ENCODE data around the gene AGO4.
"Not testable (repeated sequence)": the region's sequence is repeated elsewhere in the genome, so short reads cannot be mapped to it uniquely, and the experiment has no call there.

AGO4 gene

DNA sequence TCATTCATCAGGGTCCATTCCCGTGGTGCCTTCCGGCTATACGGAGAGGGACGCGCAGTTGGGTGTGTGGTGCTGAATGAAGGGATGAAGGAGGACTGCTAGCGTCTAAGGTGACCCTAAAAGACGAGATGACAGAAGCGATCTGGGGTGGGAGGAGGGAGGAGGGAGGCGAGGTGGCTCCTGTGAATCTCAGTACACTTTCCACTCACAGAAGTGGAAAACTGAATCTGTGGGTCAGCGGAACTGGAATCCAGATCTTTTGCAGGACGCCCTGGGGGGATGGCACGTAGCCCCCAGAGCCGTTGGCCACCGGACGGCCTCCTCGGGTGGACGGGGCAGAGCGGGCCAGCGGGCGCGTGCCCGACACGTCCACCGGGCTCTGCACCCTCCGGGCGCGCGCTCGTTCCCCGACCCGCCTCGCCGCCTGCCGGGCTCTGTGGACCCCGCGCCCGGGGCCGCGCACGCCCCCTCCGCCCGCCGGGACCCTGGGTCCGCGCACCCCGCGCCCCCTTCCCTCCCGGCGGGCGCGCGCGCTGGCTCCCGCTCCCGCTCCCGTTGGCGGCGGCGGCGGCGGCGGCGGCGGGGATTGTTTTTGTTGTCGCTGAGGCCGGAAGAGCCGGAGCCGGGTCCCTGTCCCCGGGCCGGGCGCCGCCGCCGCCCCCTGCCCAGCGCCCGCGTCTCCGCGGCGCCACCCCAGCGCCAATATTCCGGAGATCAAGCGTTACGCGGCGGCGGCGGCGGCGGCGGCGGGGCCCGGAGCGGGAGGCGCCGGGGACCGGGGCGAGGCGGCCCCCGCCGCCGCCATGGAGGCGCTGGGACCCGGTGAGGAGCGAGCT lies at the start of gene AGO4:
AGO4 (plus strand) TSS at position 403 of the 836 bp plus-strand sequence; CDS start at position 804, 401 bp downstream.
- Histone ChIP-seq H3K4me3 (ENCODE audit: low read depth in 1 of 2, low read length in 2 of 2) (peak within 1 kb of the TSS; percentile 83 to 84), H3K27ac (ENCODE audit: low read depth, low read length) (peak within 1 kb of the TSS; percentile 64), H3K4me1 (ENCODE audit: control insufficient read depth in 1 of 2, insufficient read depth in 2 of 2, low read length in 2 of 2) (peaks cover 19 to 24% of the 10 kb centered on the region in 2 donors), H3K9me3 (ENCODE audit: control insufficient read depth in 1 of 2, low read length in 2 of 2) (no peaks in the 10 kb centered on the region), H3K27me3 (ENCODE audit: control insufficient read depth in 1 of 2, insufficient read depth in 2 of 2, low read length in 2 of 2) (no peaks in the 10 kb centered on the region), H3K9ac (ENCODE audit: low read depth in 1 of 2, low read length in 2 of 2) (peak within 1 kb of the TSS; percentile 66 to 85), H3K36me3 (ENCODE audit: control insufficient read depth in 1 of 2, insufficient read depth in 2 of 2, low read length in 2 of 2) (no peaks in the 10 kb centered on the region)

GRCh38 chr1:35762141-35762540 lies 45.7 kb upstream of the AGO4 start:
- Histone ChIP-seq H3K9me3 (ENCODE audit: control insufficient read depth in 1 of 2, low read length in 2 of 2) (no peaks in the 10 kb centered on the region), H3K9ac (ENCODE audit: low read depth in 1 of 2, low read length in 2 of 2) (no peak overlapping the region), H3K4me3 (ENCODE audit: low read depth in 1 of 2, low read length in 2 of 2) (no peak overlapping the region), H3K36me3 (ENCODE audit: control insufficient read depth in 1 of 2, insufficient read depth in 2 of 2, low read length in 2 of 2) (no peaks in the 10 kb centered on the region), H3K4me1 (ENCODE audit: control insufficient read depth in 1 of 2, insufficient read depth in 2 of 2, low read length in 2 of 2) (no peaks in the 10 kb centered on the region), H3K27ac (ENCODE audit: low read depth, low read length) (no peak overlapping the region), H3K27me3 (ENCODE audit: control insufficient read depth in 1 of 2, insufficient read depth in 2 of 2, low read length in 2 of 2) (no peaks in the 10 kb centered on the region)

DNA sequence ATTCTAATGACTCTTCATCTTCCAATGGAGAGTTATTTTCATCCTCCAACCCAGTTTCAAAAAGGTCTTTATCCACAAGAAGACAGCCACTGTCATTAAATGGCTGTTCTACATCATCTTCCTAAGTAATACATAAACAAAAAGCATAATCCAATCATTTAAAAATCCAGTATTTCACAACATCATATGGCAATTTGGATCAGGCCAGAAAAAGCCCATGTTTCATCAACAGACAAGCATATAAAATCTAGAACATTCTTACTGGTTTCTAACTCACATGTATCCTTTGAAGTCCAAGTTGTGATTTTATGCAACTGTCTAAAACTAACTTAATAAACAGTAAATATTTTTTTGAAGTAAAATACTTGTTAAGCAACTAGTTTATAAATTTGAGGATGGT lies 44.6 kb upstream of the AGO4 start:
- Histone ChIP-seq H3K27me3 (ENCODE audit: control insufficient read depth in 1 of 2, insufficient read depth in 2 of 2, low read length in 2 of 2) (no peaks in the 10 kb centered on the region), H3K27ac (ENCODE audit: low read depth, low read length) (no peak overlapping the region), H3K9me3 (ENCODE audit: control insufficient read depth in 1 of 2, low read length in 2 of 2) (no peaks in the 10 kb centered on the region), H3K9ac (ENCODE audit: low read depth in 1 of 2, low read length in 2 of 2) (no peak overlapping the region), H3K36me3 (ENCODE audit: control insufficient read depth in 1 of 2, insufficient read depth in 2 of 2, low read length in 2 of 2) (no peaks in the 10 kb centered on the region), H3K4me1 (ENCODE audit: control insufficient read depth in 1 of 2, insufficient read depth in 2 of 2, low read length in 2 of 2) (no peaks in the 10 kb centered on the region), H3K4me3 (ENCODE audit: low read depth in 1 of 2, low read length in 2 of 2) (no peak overlapping the region)

GRCh38 chr1:35764283-35764682 lies 43.5 kb upstream of the AGO4 start:
- H3K27ac ChIP-seq (ENCODE audit: low read depth, low read length) = no peak overlapping the region
- H3K36me3 ChIP-seq (ENCODE audit: control insufficient read depth in 1 of 2, insufficient read depth in 2 of 2, low read length in 2 of 2) = no peaks in the 10 kb centered on the region
- no peaks in the 10 kb centered on the region for H3K27me3 ChIP-seq (ENCODE audit: control insufficient read depth in 1 of 2, insufficient read depth in 2 of 2, low read length in 2 of 2)
- H3K9me3 ChIP-seq (ENCODE audit: control insufficient read depth in 1 of 2, low read length in 2 of 2) = no peaks in the 10 kb centered on the region
- H3K4me1 ChIP-seq (ENCODE audit: control insufficient read depth in 1 of 2, insufficient read depth in 2 of 2, low read length in 2 of 2) = peaks cover 0 to 5% of the 10 kb centered on the region in 2 donors
- no peak overlapping the region for H3K9ac ChIP-seq (ENCODE audit: low read depth in 1 of 2, low read length in 2 of 2)
- no peak overlapping the region for H3K4me3 ChIP-seq (ENCODE audit: low read depth in 1 of 2, low read length in 2 of 2)

DNA sequence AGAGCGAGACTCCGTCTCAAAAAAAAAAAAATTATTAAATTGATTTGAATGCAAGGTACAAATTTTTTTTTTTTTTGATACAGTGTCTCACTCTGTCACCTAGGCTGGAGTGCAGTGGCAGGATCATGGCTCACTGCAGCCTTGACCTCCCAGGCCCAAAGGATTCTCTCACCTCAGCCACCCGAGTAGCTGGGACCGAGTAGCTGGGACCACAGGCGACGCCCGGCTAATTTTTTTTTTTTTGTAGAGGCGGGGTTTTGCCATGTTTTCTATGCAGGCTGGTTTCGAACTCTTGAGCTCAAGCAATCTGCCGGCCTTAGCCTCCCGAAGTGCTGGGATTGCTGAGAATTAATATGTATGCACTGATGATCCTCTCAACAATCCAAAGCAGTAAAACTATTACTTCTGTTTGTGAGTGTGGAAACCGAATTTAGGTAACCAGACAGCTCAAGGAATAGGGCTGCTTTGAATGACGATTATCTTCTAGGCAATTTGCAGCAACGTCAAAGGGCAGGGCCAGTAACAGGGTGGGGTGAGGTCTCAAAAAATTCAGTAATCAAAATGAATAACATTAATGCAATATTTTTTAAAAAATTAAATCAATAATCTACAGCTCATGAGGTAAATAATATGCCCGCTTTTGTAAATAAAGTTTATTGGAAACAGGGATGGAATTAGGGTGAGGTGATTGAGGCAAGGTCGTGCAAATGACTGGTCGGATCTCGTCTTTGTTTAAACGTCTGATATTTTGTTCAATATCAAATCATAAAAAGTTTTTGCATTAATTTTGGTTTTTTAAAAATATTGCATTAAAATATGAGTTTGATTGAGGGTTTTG lies 39.2 kb upstream of the AGO4 start:
- no peaks in the 10 kb centered on the region for H3K36me3 ChIP-seq (ENCODE audit: control insufficient read depth in 1 of 2, insufficient read depth in 2 of 2, low read length in 2 of 2)
- no peaks in the 10 kb centered on the region for H3K9me3 ChIP-seq (ENCODE audit: control insufficient read depth in 1 of 2, low read length in 2 of 2)
- no peak overlapping the region for H3K27ac ChIP-seq (ENCODE audit: low read depth, low read length)
- peaks cover 0 to 5% of the 10 kb centered on the region in 2 donors for H3K4me1 ChIP-seq (ENCODE audit: control insufficient read depth in 1 of 2, insufficient read depth in 2 of 2, low read length in 2 of 2)
- H3K4me3 ChIP-seq (ENCODE audit: low read depth in 1 of 2, low read length in 2 of 2) = peak overlapping the region; percentile 83 to 89
- peak overlapping the region; percentile 77 to 85 for H3K9ac ChIP-seq (ENCODE audit: low read depth in 1 of 2, low read length in 2 of 2)
- H3K27me3 ChIP-seq (ENCODE audit: control insufficient read depth in 1 of 2, insufficient read depth in 2 of 2, low read length in 2 of 2) = no peaks in the 10 kb centered on the region

- peak overlapping the region; percentile 77 to 85 for H3K9ac ChIP-seq (ENCODE audit: low read depth in 1 of 2, low read length in 2 of 2)
- peak overlapping the region; percentile 78 for H3K27ac ChIP-seq (ENCODE audit: low read depth, low read length)
- peak overlapping the region; percentile 83 to 89 for H3K4me3 ChIP-seq (ENCODE audit: low read depth in 1 of 2, low read length in 2 of 2)
- no peaks in the 10 kb centered on the region for H3K27me3 ChIP-seq (ENCODE audit: control insufficient read depth in 1 of 2, insufficient read depth in 2 of 2, low read length in 2 of 2)
- H3K4me1 ChIP-seq (ENCODE audit: control insufficient read depth in 1 of 2, insufficient read depth in 2 of 2, low read length in 2 of 2) = peaks cover 0 to 5% of the 10 kb centered on the region in 2 donors
- no peaks in the 10 kb centered on the region for H3K36me3 ChIP-seq (ENCODE audit: control insufficient read depth in 1 of 2, insufficient read depth in 2 of 2, low read length in 2 of 2)
- no peaks in the 10 kb centered on the region for H3K9me3 ChIP-seq (ENCODE audit: control insufficient read depth in 1 of 2, low read length in 2 of 2)
These were observed 38.5 kb upstream of the AGO4 start for GRCh38 chr1:35769188-35769758.

DNA sequence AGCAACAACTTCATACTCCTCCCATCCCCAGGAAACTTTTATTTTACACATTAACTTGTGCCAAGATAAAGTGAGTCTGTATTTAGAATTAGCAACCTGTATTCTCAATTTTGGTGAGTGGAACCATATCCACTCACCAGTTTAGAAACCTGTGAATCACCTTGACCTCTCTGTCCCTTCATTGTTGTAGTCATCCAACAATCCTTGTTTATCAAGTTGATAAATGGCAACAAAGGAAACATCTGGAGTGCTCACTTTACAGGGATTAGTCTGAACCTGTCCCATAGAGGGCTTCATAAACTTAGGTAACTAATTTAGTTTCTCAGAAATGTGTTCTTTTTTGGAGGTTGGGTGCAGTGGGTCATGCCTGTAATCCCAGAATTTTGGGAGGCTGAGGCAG lies 34.1 kb upstream of the AGO4 start:
- Histone ChIP-seq H3K27ac (ENCODE audit: low read depth, low read length) (no peak overlapping the region), H3K36me3 (ENCODE audit: control insufficient read depth in 1 of 2, insufficient read depth in 2 of 2, low read length in 2 of 2) (no peaks in the 10 kb centered on the region), H3K27me3 (ENCODE audit: control insufficient read depth in 1 of 2, insufficient read depth in 2 of 2, low read length in 2 of 2) (no peaks in the 10 kb centered on the region), H3K4me1 (ENCODE audit: control insufficient read depth in 1 of 2, insufficient read depth in 2 of 2, low read length in 2 of 2) (peaks cover 0 to 1% of the 10 kb centered on the region in 2 donors), H3K9ac (ENCODE audit: low read depth in 1 of 2, low read length in 2 of 2) (no peak overlapping the region), H3K4me3 (ENCODE audit: low read depth in 1 of 2, low read length in 2 of 2) (no peak overlapping the region), H3K9me3 (ENCODE audit: control insufficient read depth in 1 of 2, low read length in 2 of 2) (no peaks in the 10 kb centered on the region)

DNA sequence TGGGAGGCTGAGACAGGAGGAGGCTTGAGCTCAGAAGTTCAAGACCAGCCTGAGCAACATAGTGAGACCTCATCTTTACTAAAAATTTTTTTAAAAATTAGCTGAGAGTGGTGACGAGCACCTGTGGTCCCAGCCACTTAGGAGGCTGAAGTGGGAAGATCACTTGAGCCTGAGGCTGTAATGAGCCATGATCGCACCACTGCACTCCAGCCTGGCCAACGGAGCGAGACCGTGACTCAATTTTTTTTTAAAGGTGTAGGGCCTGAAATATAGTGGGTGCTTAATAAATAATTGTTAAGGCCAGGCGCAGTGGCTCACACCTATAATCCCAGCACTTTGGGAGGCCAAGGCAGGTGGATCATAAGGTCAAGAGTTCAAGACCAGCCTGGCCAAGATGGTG lies 31.6 kb upstream of the AGO4 start:
- not testable (repeated sequence) for H3K36me3 ChIP-seq (ENCODE audit: control insufficient read depth in 1 of 2, insufficient read depth in 2 of 2, low read length in 2 of 2); H3K4me3 ChIP-seq (ENCODE audit: low read depth in 1 of 2, low read length in 2 of 2); H3K27me3 ChIP-seq (ENCODE audit: control insufficient read depth in 1 of 2, insufficient read depth in 2 of 2, low read length in 2 of 2); H3K4me1 ChIP-seq (ENCODE audit: control insufficient read depth in 1 of 2, insufficient read depth in 2 of 2, low read length in 2 of 2); H3K9ac ChIP-seq (ENCODE audit: low read depth in 1 of 2, low read length in 2 of 2); H3K27ac ChIP-seq (ENCODE audit: low read depth, low read length); H3K9me3 ChIP-seq (ENCODE audit: control insufficient read depth in 1 of 2, low read length in 2 of 2)

GRCh38 chr1:35777109-35777508 lies 30.7 kb upstream of the AGO4 start:
- H3K9ac ChIP-seq (ENCODE audit: low read depth in 1 of 2, low read length in 2 of 2) = no peak overlapping the region
- no peaks in the 10 kb centered on the region for H3K27me3 ChIP-seq (ENCODE audit: control insufficient read depth in 1 of 2, insufficient read depth in 2 of 2, low read length in 2 of 2)
- H3K36me3 ChIP-seq (ENCODE audit: control insufficient read depth in 1 of 2, insufficient read depth in 2 of 2, low read length in 2 of 2) = no peaks in the 10 kb centered on the region
- H3K27ac ChIP-seq (ENCODE audit: low read depth, low read length) = no peak overlapping the region
- H3K4me1 ChIP-seq (ENCODE audit: control insufficient read depth in 1 of 2, insufficient read depth in 2 of 2, low read length in 2 of 2) = no peaks in the 10 kb centered on the region
- no peaks in the 10 kb centered on the region for H3K9me3 ChIP-seq (ENCODE audit: control insufficient read depth in 1 of 2, low read length in 2 of 2)
- no peak overlapping the region for H3K4me3 ChIP-seq (ENCODE audit: low read depth in 1 of 2, low read length in 2 of 2)

- Histone ChIP-seq H3K4me3 (ENCODE audit: low read depth in 1 of 2, low read length in 2 of 2) (no peak overlapping the region), H3K4me1 (ENCODE audit: control insufficient read depth in 1 of 2, insufficient read depth in 2 of 2, low read length in 2 of 2) (no peaks in the 10 kb centered on the region), H3K27ac (ENCODE audit: low read depth, low read length) (no peak overlapping the region), H3K9me3 (ENCODE audit: control insufficient read depth in 1 of 2, low read length in 2 of 2) (no peaks in the 10 kb centered on the region), H3K9ac (ENCODE audit: low read depth in 1 of 2, low read length in 2 of 2) (no peak overlapping the region), H3K27me3 (ENCODE audit: control insufficient read depth in 1 of 2, insufficient read depth in 2 of 2, low read length in 2 of 2) (no peaks in the 10 kb centered on the region), H3K36me3 (ENCODE audit: control insufficient read depth in 1 of 2, insufficient read depth in 2 of 2, low read length in 2 of 2) (no peaks in the 10 kb centered on the region)
These were observed 24.7 kb upstream of the AGO4 start for GRCh38 chr1:35783055-35783583.
